IPS-NIHi7 (cell line): ENCODE results near the gene CDC42EP3.

Experiments
- DNase-seq: peaks from one replicate; pipeline ENCODE4 v3.0.0; 2012; ENCODE audit warnings: mixed read lengths; ENCODE audit errors: extremely low spot score

Gene CDC42EP3

GRCh38 chr2:37683921-37684780, 12.7 kb upstream of the CDC42EP3 start:
- no peak for DNase-seq

- no peak for DNase-seq
Measured at GRCh38 chr2:37683241-37683640, 11.8 kb upstream of the CDC42EP3 start.

GRCh38 chr2:37682473-37682872, 11.0 kb upstream of the CDC42EP3 start:
- DNase-seq = no peak

GRCh38 chr2:37681587-37681986, 10.1 kb upstream of the CDC42EP3 start:
- no peak for DNase-seq

DNA sequence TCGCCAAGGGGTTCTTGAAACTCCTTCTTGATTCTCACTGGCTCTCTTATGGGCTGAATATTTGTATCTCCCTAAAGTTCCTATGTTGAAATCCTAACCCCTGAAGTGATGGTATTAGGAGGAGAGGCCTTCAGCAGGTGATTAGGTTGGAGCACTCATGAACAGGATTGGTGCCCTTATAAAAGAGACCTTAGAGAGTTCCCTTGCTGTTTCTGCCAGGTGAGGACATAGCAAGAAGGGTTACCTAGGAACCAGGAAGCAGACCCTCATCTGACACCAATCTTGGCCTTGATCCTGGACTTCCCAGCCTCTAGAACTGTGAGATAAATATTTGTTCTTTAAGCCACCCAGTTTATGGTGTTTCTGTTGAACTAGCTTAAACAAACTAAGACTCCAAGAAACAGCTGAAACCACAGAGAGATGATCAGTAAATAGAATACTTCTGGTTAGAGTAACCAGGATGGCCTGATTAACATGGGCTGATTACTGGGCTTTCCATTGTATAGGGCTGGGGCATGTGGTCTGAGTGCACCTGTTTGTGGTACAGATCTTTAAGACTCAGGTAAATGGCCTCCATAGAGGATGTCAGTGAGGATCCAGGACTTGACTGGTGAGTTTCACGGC, 7.7 kb upstream of the CDC42EP3 start:
- DNase-seq = no peak

GRCh38 chr2:37676274-37676673, 4.8 kb upstream of the CDC42EP3 start:
- DNase-seq = peak; percentile 47

- no peak for DNase-seq
Measured at GRCh38 chr2:37674946-37675345, 3.5 kb upstream of the CDC42EP3 start.

GRCh38 chr2:37672870-37673184, 1.4 kb upstream of the CDC42EP3 start:
- DNase-seq = no peak

GRCh38 chr2:37672104-37672869, 845 bp upstream of the CDC42EP3 start:
- peak; percentile 87 for DNase-seq

DNA sequence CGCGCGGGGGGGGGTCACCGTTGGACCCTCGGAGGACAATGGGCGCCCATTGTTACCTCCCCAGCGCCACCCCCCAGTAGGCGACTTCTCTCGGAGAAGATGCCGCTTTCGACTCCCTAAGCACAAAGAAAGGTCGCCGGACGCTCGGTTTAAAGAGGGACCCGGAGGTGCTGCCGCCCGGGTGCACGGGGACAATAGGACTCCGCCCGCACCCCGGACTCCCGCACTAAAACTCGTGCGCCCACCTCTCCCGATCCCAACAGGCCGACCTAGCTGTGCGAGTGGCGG, 318 bp upstream of the CDC42EP3 start:
- DNase-seq = no peak

DNA sequence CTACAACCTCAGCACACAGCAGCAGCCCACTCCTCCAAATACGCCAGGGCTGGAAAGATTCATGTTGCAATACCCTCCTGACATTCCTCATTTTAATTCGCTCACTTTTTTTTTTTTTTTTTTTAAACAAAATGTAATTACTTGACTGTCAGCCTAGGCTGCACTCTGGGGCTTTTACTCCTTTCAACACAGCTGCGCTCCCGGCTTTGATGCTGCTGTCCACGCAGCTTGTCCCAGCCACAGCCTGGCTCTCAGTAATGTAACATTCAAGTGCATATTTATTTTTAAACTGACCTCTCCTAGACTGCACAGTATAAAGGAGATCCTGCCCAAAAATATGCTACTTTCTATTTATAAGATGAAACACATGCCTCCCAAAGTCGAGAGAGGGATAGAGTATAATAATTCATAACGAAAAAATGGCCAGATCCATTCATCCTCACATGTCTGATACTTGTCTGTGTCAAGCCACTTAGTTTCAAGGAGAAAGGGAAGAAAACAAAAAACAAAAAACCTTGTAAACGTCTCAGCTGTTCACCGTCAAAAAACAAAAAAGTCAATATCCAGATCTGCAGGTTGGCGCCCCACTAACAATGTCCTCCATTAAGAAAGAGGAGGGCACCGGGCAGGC, 949 bp downstream of the CDC42EP3 start:
- DNase-seq = no peak

DNA sequence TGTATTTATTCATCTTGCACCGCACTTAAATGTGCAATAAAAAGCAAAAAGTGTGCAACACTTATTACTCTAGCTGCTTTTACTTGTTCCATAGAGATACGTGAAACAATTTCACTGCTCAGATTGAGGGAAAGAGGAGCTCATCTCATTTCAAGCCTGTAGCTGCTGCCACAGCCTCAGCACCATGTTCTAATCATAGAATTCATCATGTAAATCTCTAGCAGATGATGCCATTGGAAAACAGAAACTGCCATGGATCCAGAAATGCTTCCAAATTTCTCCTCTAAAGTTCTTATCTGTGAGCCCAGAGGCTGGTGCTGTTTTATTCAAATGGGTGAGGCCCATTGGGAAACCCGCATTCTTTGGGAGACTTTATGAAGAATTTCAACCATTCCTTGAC, 2.0 kb downstream of the CDC42EP3 start:
- DNase-seq = no peak

DNA sequence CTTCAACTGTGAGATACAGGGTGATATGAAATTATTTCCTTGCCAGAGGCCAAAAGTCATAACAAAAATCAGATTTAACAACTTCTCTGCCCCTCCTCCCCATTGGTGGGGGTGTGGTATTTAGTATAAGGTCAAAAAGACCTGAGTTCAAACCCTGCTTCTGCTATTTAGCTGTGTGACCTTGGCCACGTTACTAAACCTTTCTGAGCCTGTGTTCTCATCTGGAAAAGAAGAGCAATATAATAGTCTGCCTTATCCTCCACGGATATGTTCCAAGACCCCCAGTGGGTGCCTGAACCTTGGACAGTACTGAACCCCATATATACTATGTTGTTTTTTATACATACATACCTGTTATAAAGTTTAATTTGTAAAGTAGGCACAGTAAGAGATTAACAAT, 3.7 kb downstream of the CDC42EP3 start:
- no peak for DNase-seq

DNA sequence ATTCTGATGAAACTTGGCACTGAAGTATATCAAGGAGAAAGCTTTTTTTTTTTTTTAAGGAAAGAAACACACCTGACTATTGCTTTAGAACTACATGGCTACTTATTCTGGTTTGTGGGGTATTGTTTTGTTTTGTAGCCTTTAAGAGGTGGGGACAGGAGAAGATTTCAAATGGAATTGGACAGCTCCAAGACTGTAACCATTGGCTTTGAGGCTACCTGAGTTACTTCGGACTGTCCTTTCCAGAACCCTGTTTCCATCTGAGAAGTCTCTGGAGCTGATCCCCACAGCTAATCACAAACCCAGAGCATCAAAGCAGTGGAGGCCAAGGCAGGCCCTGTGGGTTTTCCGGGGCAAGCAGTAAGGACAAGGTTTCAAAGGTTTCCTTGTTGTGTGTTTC, 4.7 kb downstream of the CDC42EP3 start:
- no peak for DNase-seq

GRCh38 chr2:37665604-37666362, 5.7 kb downstream of the CDC42EP3 start:
- no peak for DNase-seq

GRCh38 chr2:37665043-37665442, 6.4 kb downstream of the CDC42EP3 start:
- no peak for DNase-seq

- DNase-seq = no peak
Measured at GRCh38 chr2:37664231-37664643, 7.2 kb downstream of the CDC42EP3 start.

- DNase-seq = no peak
Measured at GRCh38 chr2:37663390-37663789, 8.1 kb downstream of the CDC42EP3 start.

GRCh38 chr2:37659723-37660122, 11.7 kb downstream of the CDC42EP3 start:
- DNase-seq = no peak

- DNase-seq = no peak
Measured at GRCh38 chr2:37658682-37659081, 12.8 kb downstream of the CDC42EP3 start.

DNA sequence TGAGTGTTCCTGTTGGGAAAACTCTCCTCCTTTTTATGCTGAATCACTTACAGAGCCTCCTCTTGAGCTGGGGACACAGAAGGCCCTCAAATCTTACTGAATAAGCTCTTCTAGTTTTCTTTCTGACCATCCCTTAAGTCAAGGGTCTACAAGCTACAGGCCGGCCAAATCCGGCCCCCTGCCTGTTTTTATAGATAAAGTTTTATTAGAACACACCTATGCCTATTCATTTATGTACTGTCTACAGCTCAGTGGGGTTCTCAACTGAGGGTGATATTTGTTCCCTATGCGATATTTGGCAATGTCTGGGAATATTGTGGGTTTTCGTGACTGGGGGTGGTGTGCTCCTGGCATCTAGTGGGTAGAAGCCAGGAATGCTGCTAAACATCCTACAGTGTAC, 14.0 kb downstream of the CDC42EP3 start:
- no peak for DNase-seq
